ENCODE results near the gene AKAP8. TPM values are rescaled to one million over a fixed set of nuclear protein-coding genes. Genes with fewer than 3 reads are reported as not detected.
"Not testable (repeated sequence)": the region's sequence is repeated elsewhere in the genome, so short reads cannot be mapped to it uniquely, and the experiment has no call there.

Gene AKAP8
- polyA plus RNA-seq, 1 experiment = 12.4 TPM

DNA sequence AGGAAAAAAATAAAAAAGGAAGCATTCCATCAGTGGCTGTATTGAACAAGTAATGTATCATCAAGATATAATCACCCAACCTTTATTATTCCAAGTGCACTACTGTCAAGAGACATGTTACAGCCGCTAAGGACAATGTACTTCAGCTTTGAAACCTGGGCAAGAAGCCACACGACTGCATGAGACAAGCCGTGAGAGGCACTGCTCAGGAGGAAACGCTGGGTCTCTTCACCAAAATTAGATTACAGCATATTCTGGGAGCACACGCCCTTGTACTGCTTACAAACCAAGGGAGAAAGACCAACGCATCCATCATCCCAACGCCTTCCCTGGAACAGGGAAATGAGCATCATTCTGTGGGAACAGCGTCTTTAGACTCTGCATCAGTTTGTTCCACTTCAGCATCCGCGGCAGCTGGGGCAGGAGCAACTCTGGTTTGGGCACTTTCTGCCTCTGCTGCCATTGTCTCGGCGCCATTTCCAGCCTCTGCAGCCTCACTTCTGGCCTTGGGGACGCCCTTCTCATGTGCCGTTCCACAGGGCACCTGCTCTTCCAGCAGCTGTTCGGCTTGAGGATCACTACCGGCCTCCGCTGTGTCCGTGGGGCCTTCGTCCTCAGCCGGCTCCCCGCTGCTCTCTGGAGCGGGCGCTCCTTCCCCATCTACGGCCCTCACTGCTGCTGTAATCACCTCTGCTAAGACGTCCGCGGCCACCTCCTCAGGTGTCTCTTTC lies 24.9 kb downstream of the AKAP8 start:
- CTCF ChIA-PET = interaction anchor here (0.5 kb wide), 1 partner anchor 182 kb away, joined by 9 read pairs; no protein-coding TSS in a partner anchor
- no peaks in the 10 kb centered on the region for H3K9me3 ChIP-seq (ENCODE audit: control insufficient read depth, insufficient read depth, low read length)
- no peak overlapping the region for H3K27ac ChIP-seq (ENCODE audit: low read depth, low read length)
- TF ChIP-seq, protein P1, sequence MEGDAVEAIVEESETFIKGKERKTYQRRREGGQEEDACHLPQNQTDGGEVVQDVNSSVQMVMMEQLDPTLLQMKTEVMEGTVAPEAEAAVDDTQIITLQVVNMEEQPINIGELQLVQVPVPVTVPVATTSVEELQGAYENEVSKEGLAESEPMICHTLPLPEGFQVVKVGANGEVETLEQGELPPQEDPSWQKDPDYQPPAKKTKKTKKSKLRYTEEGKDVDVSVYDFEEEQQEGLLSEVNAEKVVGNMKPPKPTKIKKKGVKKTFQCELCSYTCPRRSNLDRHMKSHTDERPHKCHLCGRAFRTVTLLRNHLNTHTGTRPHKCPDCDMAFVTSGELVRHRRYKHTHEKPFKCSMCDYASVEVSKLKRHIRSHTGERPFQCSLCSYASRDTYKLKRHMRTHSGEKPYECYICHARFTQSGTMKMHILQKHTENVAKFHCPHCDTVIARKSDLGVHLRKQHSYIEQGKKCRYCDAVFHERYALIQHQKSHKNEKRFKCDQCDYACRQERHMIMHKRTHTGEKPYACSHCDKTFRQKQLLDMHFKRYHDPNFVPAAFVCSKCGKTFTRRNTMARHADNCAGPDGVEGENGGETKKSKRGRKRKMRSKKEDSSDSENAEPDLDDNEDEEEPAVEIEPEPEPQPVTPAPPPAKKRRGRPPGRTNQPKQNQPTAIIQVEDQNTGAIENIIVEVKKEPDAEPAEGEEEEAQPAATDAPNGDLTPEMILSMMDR (IDR thresholded peaks at IDR 0.05; ENCODE audit: low read depth, low read length) = no peak
- POLR2A ChIA-PET = no interaction called here
- no peaks in the 10 kb centered on the region for H3K27me3 ChIP-seq (ENCODE audit: control insufficient read depth, insufficient read depth, low read length)
- no peak for DNase-seq (ENCODE audit: low read depth, low spot score)
- H3K4me3 ChIP-seq (ENCODE audit: low read depth, low read length) = no peak overlapping the region

- TF ChIP-seq, protein P1 (IDR thresholded peaks at IDR 0.05; ENCODE audit: low read depth, low read length) = no peak
- Histone ChIP-seq H3K27me3 (ENCODE audit: control insufficient read depth, insufficient read depth, low read length) (no peaks in the 10 kb centered on the region), H3K27ac (ENCODE audit: low read depth, low read length) (no peak overlapping the region), H3K9me3 (ENCODE audit: control insufficient read depth, insufficient read depth, low read length) (no peaks in the 10 kb centered on the region), H3K4me3 (ENCODE audit: low read depth, low read length) (no peak overlapping the region)
- ChIA-PET CTCF (no interaction called here), POLR2A (no interaction called here)
- no peak for DNase-seq (ENCODE audit: low read depth, low spot score)
These were observed 25.7 kb downstream of the AKAP8 start for GRCh38 chr19:15353908-15354307.

- POLR2A ChIA-PET; H3K9me3 ChIP-seq (ENCODE audit: control insufficient read depth, insufficient read depth, low read length); H3K27ac ChIP-seq (ENCODE audit: low read depth, low read length); H3K27me3 ChIP-seq (ENCODE audit: control insufficient read depth, insufficient read depth, low read length); DNase-seq (ENCODE audit: low read depth, low spot score); H3K4me3 ChIP-seq (ENCODE audit: low read depth, low read length); CTCF ChIA-PET: not testable (repeated sequence)
These were observed 27.1 kb downstream of the AKAP8 start for GRCh38 chr19:15352535-15352934.

GRCh38 chr19:15341328-15341727 lies 38.3 kb downstream of the AKAP8 start:
- H3K27ac ChIP-seq (ENCODE audit: low read depth, low read length); H3K4me3 ChIP-seq (ENCODE audit: low read depth, low read length); DNase-seq (ENCODE audit: low read depth, low spot score); H3K27me3 ChIP-seq (ENCODE audit: control insufficient read depth, insufficient read depth, low read length); H3K9me3 ChIP-seq (ENCODE audit: control insufficient read depth, insufficient read depth, low read length); CTCF ChIA-PET: not testable (repeated sequence)
- POLR2A ChIA-PET = interaction anchor here (0.6 to 0.7 kb wide), 2 partner anchors 16 to 17 kb away, joined by 3 read pairs; no protein-coding TSS in a partner anchor

DNA sequence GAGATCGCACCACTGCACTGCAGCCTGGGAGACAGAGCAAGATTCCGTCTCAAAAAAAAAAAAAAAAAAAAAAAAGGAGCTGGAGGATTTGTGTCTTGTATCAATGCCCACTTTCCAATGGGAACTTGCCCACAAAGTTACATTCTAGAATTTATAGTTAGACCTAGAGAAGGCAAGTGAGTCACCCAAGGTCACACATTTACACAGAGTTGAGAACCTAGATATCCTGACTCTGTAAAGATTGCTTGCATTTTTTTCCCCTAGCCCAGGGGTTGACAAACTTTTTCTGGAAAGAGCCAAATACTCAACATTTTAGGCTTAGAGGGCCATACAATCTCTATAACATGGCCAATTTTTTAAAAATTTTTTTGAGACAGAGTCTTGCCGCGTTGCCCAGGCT lies 39.5 kb downstream of the AKAP8 start:
- Histone ChIP-seq H3K27ac (ENCODE audit: low read depth, low read length) (no peak overlapping the region), H3K9me3 (ENCODE audit: control insufficient read depth, insufficient read depth, low read length) (no peaks in the 10 kb centered on the region), H3K4me3 (ENCODE audit: low read depth, low read length) (no peak overlapping the region), H3K27me3 (ENCODE audit: control insufficient read depth, insufficient read depth, low read length) (no peaks in the 10 kb centered on the region)
- DNase-seq (ENCODE audit: low read depth, low spot score) = no peak
- TF ChIP-seq, protein P1 (IDR thresholded peaks at IDR 0.05; ENCODE audit: low read depth, low read length) = no peak
- ChIA-PET POLR2A (interaction anchor here (0.6 kb wide), 1 partner anchor 97 kb away, joined by 9 read pairs; no protein-coding TSS in a partner anchor), CTCF (no interaction called here)

DNA sequence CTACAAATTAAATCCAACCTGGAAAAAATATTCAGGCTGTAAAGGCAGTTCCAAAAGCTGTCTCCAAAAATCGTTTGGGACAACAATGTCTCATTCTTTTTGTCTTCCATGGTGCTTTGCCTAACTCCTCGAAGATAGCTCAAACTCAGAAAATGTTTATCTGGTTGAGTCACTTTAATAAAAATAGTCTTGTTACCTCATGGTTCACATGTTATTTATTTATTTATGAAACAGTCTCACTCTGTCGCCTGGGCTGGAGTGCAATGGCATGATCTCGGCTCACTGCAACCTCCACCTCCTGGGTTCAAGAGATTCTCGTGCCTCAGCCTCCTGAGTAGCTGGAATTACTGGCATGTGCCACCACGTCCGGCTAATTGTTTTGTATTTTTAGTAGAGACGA lies 42.4 kb downstream of the AKAP8 start:
- POLR2A ChIA-PET = interaction anchor here (0.7 to 1.1 kb wide), 2 partner anchors 20 to 42 kb away, joined by 3 to 4 read pairs; no protein-coding TSS in a partner anchor
- no peak for DNase-seq (ENCODE audit: low read depth, low spot score)
- Histone ChIP-seq H3K9me3 (ENCODE audit: control insufficient read depth, insufficient read depth, low read length) (no peaks in the 10 kb centered on the region), H3K27me3 (ENCODE audit: control insufficient read depth, insufficient read depth, low read length) (no peaks in the 10 kb centered on the region), H3K27ac (ENCODE audit: low read depth, low read length) (peak overlapping the region; percentile 52), H3K4me3 (ENCODE audit: low read depth, low read length) (no peak overlapping the region)
- CTCF ChIA-PET = no interaction called here
- TF ChIP-seq, protein P1 (IDR thresholded peaks at IDR 0.05; ENCODE audit: low read depth, low read length) = no peak

DNA sequence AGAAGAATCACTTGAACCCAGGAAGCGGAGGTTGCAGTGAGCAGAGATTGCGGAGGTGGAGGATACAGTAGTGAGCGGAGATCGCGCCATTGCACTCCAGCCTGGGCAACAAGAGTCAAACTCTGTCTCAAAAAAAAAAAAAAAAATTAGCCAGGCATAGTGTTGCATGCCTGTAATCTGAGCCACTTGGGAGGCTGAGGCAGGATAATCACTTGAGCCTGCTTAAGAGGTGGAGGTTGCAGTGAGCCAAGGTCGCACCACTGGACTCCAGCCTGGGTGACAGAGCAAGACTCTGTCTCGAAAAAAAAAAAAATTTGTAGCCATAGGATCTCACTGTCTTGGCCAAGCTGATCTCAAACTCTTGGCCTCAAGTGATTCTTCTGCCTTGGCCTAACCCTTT lies 43.6 kb downstream of the AKAP8 start:
- POLR2A ChIA-PET; DNase-seq (ENCODE audit: low read depth, low spot score); H3K27me3 ChIP-seq (ENCODE audit: control insufficient read depth, insufficient read depth, low read length); H3K9me3 ChIP-seq (ENCODE audit: control insufficient read depth, insufficient read depth, low read length); H3K4me3 ChIP-seq (ENCODE audit: low read depth, low read length); H3K27ac ChIP-seq (ENCODE audit: low read depth, low read length): not testable (repeated sequence)
- CTCF ChIA-PET = interaction anchor here (0.8 kb wide), 1 partner anchor 72 kb away, joined by 4 read pairs; no protein-coding TSS in a partner anchor

Measured in AG04450 (cell line).